ENCODE measurements around the gene CCDC175. TPM values are rescaled to one million over a fixed set of nuclear protein-coding genes. Genes with fewer than 3 reads are reported as not detected.
A peak's percentile ranks its signal among the peaks of the same experiment; 100 is the strongest.

CCDC175 gene
- total RNA-seq, 2 experiments from 2014 or later = not detected

- H3K4me1 ChIP-seq (ENCODE audit: insufficient read depth, low read length, poor library complexity, severe bottlenecking) = peaks cover 37% of the 10 kb centered on the region
- intact Hi-C loops (cut with micrococcal nuclease; ENCODE audit: unreplicated experiment) = loop anchor here (5.0 to 10.0 kb wide), 3 partner anchors 124 to 863 kb away; no protein-coding TSS in a partner anchor
- no peak overlapping the region for H3K27ac ChIP-seq (ENCODE audit: low read depth, low read length, poor library complexity, severe bottlenecking)
- H2AFZ ChIP-seq (ENCODE audit: low read length) = no peak overlapping the region
- H3K9me2 ChIP-seq (ENCODE audit: insufficient read depth, low read length) = no peaks in the 10 kb centered on the region
- H3K9me3 ChIP-seq (ENCODE audit: low read length) = no peaks in the 10 kb centered on the region
- no peak for DNase-seq (ENCODE audit: low spot score)
- no TSS peak for BruUV-seq (replicated peaks)
- peaks cover 10% of the 10 kb centered on the region for H4K20me1 ChIP-seq (ENCODE audit: insufficient read depth, low read length)
- peaks cover 33% of the 10 kb centered on the region; the same call in 1 of the 2 replicates for H3K79me2 ChIP-seq (ENCODE audit: insufficient read depth, low read depth, low read length)
- POLR2A ChIA-PET = no interaction called here
- CTCF ChIA-PET (ENCODE audit: unreplicated experiment) = no interaction called here
- H3K4me2 ChIP-seq (ENCODE audit: low read length) = peak overlapping the region; percentile 100
- peaks cover 17% of the 10 kb centered on the region for H3K36me3 ChIP-seq (ENCODE audit: insufficient read depth, low read length)
- peak overlapping the region; percentile 87 for H3K4me3 ChIP-seq (ENCODE audit: low read depth, low read length, poor library complexity, severe bottlenecking)
- no peak for TF ChIP-seq EZH2phosphoT487 (IDR thresholded peaks at IDR 0.05; ENCODE audit: borderline replicate concordance, low read depth, low read length)
- TF ChIP-seq CTCF (conservative IDR thresholded peaks at IDR 0.05; ENCODE audit: low read length) = no peak
Observed at GRCh38 chr14:59481407-59481806, 95.2 kb downstream of the CCDC175 start.

GRCh38 chr14:59480166-59480565, 96.4 kb downstream of the CCDC175 start:
- H3K9me2 ChIP-seq (ENCODE audit: insufficient read depth, low read length) = no peaks in the 10 kb centered on the region
- H3K4me3 ChIP-seq (ENCODE audit: low read depth, low read length, poor library complexity, severe bottlenecking) = no peak overlapping the region
- H3K36me3 ChIP-seq (ENCODE audit: insufficient read depth, low read length) = peaks cover 28% of the 10 kb centered on the region
- H4K20me1 ChIP-seq (ENCODE audit: insufficient read depth, low read length) = peaks cover 10% of the 10 kb centered on the region
- ChIA-PET CTCF (ENCODE audit: unreplicated experiment) (no interaction called here), POLR2A (interaction anchor here (1.0 to 1.9 kb wide), 2 partner anchors 24 to 358 kb away, joined by 3 to 5 read pairs; no protein-coding TSS in a partner anchor)
- H3K9me3 ChIP-seq (ENCODE audit: low read length) = no peaks in the 10 kb centered on the region
- peak overlapping the region; percentile 100; the same call in 1 of the 2 replicates for H3K4me2 ChIP-seq (ENCODE audit: low read length)
- intact Hi-C loops (cut with micrococcal nuclease; ENCODE audit: unreplicated experiment) = loop anchor here (5.0 to 10.0 kb wide), 3 partner anchors 123 to 865 kb away; no protein-coding TSS in a partner anchor
- TF ChIP-seq EZH2phosphoT487 (IDR thresholded peaks at IDR 0.05; ENCODE audit: borderline replicate concordance, low read depth, low read length) (no peak), CTCF (conservative IDR thresholded peaks at IDR 0.05; ENCODE audit: low read length) (no peak)
- peaks cover 21% of the 10 kb centered on the region; the same call in 1 of the 2 replicates for H3K79me2 ChIP-seq (ENCODE audit: insufficient read depth, low read depth, low read length)
- no TSS peak for BruUV-seq (replicated peaks)
- H2AFZ ChIP-seq (ENCODE audit: low read length) = no peak overlapping the region
- H3K27ac ChIP-seq (ENCODE audit: low read depth, low read length, poor library complexity, severe bottlenecking) = no peak overlapping the region
- DNase-seq (ENCODE audit: low spot score) = no peak
- H3K4me1 ChIP-seq (ENCODE audit: insufficient read depth, low read length, poor library complexity, severe bottlenecking) = peaks cover 25% of the 10 kb centered on the region

- no peak for TF ChIP-seq CTCF (conservative IDR thresholded peaks at IDR 0.05; ENCODE audit: low read length)
- no peak for TF ChIP-seq EZH2phosphoT487 (IDR thresholded peaks at IDR 0.05; ENCODE audit: borderline replicate concordance, low read depth, low read length)
- DNase-seq (ENCODE audit: low spot score) = no peak
- ChIA-PET CTCF (ENCODE audit: unreplicated experiment) (interaction anchor here (0.6 kb wide), 1 partner anchor 116 kb away, joined by 3 read pairs; no protein-coding TSS in a partner anchor), POLR2A (interaction anchor here (0.6 to 1.9 kb wide), 5 partner anchors 14 to 355 kb away, joined by 3 to 5 read pairs (median 3); no protein-coding TSS in a partner anchor)
- no TSS peak for BruUV-seq (replicated peaks)
- no peak overlapping the region for H3K4me2 ChIP-seq (ENCODE audit: low read length)
- intact Hi-C loops (cut with micrococcal nuclease; ENCODE audit: unreplicated experiment) = no loop called here
- H4K20me1 ChIP-seq (ENCODE audit: insufficient read depth, low read length) = peaks cover 10% of the 10 kb centered on the region
- H2AFZ ChIP-seq (ENCODE audit: low read length) = no peak overlapping the region
- H3K9me2 ChIP-seq (ENCODE audit: insufficient read depth, low read length) = no peaks in the 10 kb centered on the region
- no peak overlapping the region for H3K4me3 ChIP-seq (ENCODE audit: low read depth, low read length, poor library complexity, severe bottlenecking)
- peaks cover 14% of the 10 kb centered on the region; the same call in 1 of the 2 replicates for H3K79me2 ChIP-seq (ENCODE audit: insufficient read depth, low read depth, low read length)
- H3K36me3 ChIP-seq (ENCODE audit: insufficient read depth, low read length) = peaks cover 41% of the 10 kb centered on the region
- peaks cover 23% of the 10 kb centered on the region for H3K4me1 ChIP-seq (ENCODE audit: insufficient read depth, low read length, poor library complexity, severe bottlenecking)
- H3K9me3 ChIP-seq (ENCODE audit: low read length) = no peaks in the 10 kb centered on the region
- H3K27ac ChIP-seq (ENCODE audit: low read depth, low read length, poor library complexity, severe bottlenecking) = no peak overlapping the region
Observed at GRCh38 chr14:59478540-59478939, 98.1 kb downstream of the CCDC175 start.
